GM12878 (cell line): ENCODE measurements around the gene C4BPB. TPM values are rescaled to one million over a fixed set of nuclear protein-coding genes. Genes with fewer than 3 reads are reported as not detected.

ENCODE experiments used
- ATAC-seq: fragments of 200-7000 bp; cut with Tn5 transposase; 3 replicates; pipeline ENCODE4 v1.9.1; 2020; ENCODE audit warnings: mild to moderate bottlenecking, moderate library complexity
- BruUV-seq: library from RNA; stranded (reverse); fragments of 400-500 nt; replicated peaks from 2 replicates; lab custom pipeline; 2021; lab: Mats Ljungman, UMichigan
- CTCF ChIA-PET: fragments of 300-600 bp; sonication (Branson Sonifier 250); formaldehyde crosslinking; extraction: SDS; loops from one replicate; lab custom pipeline; 2021; ENCODE audit warnings: inconsistent platforms; lab: Yijun Ruan, JAX
- POLR2A ChIA-PET: fragments of 350-600 bp; formaldehyde crosslinking; extraction: SDS; loops from one replicate; lab custom pipeline; 2021; ENCODE audit warnings: inconsistent platforms; lab: Charles Lee
- RAD21 ChIA-PET: fragments of 300-600 bp; sonication (Branson Sonifier 250); formaldehyde crosslinking; loops from one replicate; lab custom pipeline; 2023; ENCODE audit warnings: antibody characterized with exemption; ENCODE audit not compliant: unreplicated experiment; lab: Charles Lee
- SMC1A ChIA-PET: fragments of 300-600 bp; sonication (Branson Sonifier 250); formaldehyde crosslinking; loops from one replicate; lab custom pipeline; 2023; ENCODE audit not compliant: unreplicated experiment, uncharacterized antibody; lab: Charles Lee
- DNase-seq: peaks from one replicate; pipeline ENCODE4 v3.0.0-alpha.2; 2011; ENCODE audit warnings: low read depth, low spot score
- FAIRE-seq: peaks from 3 replicates; lab custom pipeline; 2011; peaks lifted over from hg19 to GRCh38; lab: Jason Lieb, UNC
- H2AFZ ChIP-seq: 2 replicates; pipeline ENCODE4 v1.6.0; 2011; ENCODE audit warnings: low read depth, low read length, control low read depth; ENCODE audit not compliant: control insufficient read depth
- H3K27ac ChIP-seq: 2 replicates; pipeline ENCODE4 v1.5.1; 2011; ENCODE audit warnings: control low read depth; ENCODE audit not compliant: control insufficient read depth, insufficient read depth
- H3K27me3 ChIP-seq, 2 experiments: replicated peaks in 1 of 2; 2 replicates each; pipeline versions ENCODE4 v1.6.0 to v1.6.1; 2011; ENCODE audit warnings: low read length in 1 of 2; ENCODE audit not compliant: control insufficient read depth in 2 of 2, insufficient read depth in 2 of 2
- H3K36me3 ChIP-seq, 2 experiments: 2 replicates each; pipeline ENCODE4 v1.5.1; 2011; ENCODE audit warnings: low read length in 1 of 2; ENCODE audit not compliant: control insufficient read depth in 2 of 2, insufficient read depth in 2 of 2
- H3K4me1 ChIP-seq: 2 replicates; pipeline ENCODE4 v1.6.1; 2011; ENCODE audit warnings: mild to moderate bottlenecking, low read length, moderate library complexity, mixed read lengths; ENCODE audit not compliant: control insufficient read depth, insufficient read depth
- H3K4me2 ChIP-seq: 2 replicates; pipeline ENCODE4 v1.6.0; 2011; ENCODE audit warnings: control low read depth; ENCODE audit not compliant: control insufficient read depth, insufficient read depth
- H3K4me3 ChIP-seq: fragments of 200-600 bp; sonication (generic); 2 replicates; pipeline ENCODE4 v1.5.1; 2016
- H3K79me2 ChIP-seq: 2 replicates; pipeline ENCODE4 v1.6.0; 2011; ENCODE audit warnings: low read length; ENCODE audit not compliant: control insufficient read depth, insufficient read depth
- H3K9ac ChIP-seq: 2 replicates; pipeline ENCODE4 v1.8.0; 2011; ENCODE audit warnings: low read length, control low read depth, mixed read lengths; ENCODE audit not compliant: control insufficient read depth, insufficient read depth
- H3K9me3 ChIP-seq: replicated peaks from 3 replicates; pipeline ENCODE4 v1.5.1; 2011; ENCODE audit warnings: mild to moderate bottlenecking, low read length; ENCODE audit not compliant: control insufficient read depth, insufficient read depth
- H4K20me1 ChIP-seq: 2 replicates; pipeline ENCODE4 v1.6.0; 2011; ENCODE audit not compliant: control insufficient read depth, insufficient read depth
- CEBPB ChIP-seq, 2 experiments: fragments of 150-350 bp in 1 of 2; IDR thresholded peaks; 2 replicates each; pipeline ENCODE4 v1.6.1; 2012 to 2014; ENCODE audit warnings: low read depth in 2 of 2, low read length in 2 of 2, borderline replicate concordance in 1 of 2, inconsistent platforms in 1 of 2
- CREB1 ChIP-seq: IDR thresholded peaks from 2 replicates; pipeline ENCODE4 v1.6.1; 2012; ENCODE audit warnings: low read depth, mild to moderate bottlenecking, inconsistent platforms
- CREM ChIP-seq: IDR thresholded peaks from 2 replicates; pipeline ENCODE4 v1.6.1; 2014; ENCODE audit warnings: antibody characterized with exemption, low read depth
- CTCF ChIP-seq, 3 experiments: IDR thresholded peaks in 2 of 3; conservative IDR thresholded peaks in 1 of 3; 2 replicates each; pipeline ENCODE4 v1.5.1; 2011; ENCODE audit warnings: low read depth in 3 of 3, low read length in 3 of 3, mild to moderate bottlenecking in 3 of 3, control low read depth in 2 of 3, moderate library complexity in 2 of 3, inconsistent platforms in 1 of 3, mixed read lengths in 1 of 3; ENCODE audit not compliant: control insufficient read depth in 2 of 3, insufficient read depth in 1 of 3; ENCODE audit errors: extremely low read depth in 1 of 3
- DPF2 ChIP-seq: fragments of 450-650 bp; IDR thresholded peaks from 2 replicates; pipeline ENCODE4 v1.6.1; 2017; ENCODE audit warnings: mild to moderate bottlenecking
- EP300 ChIP-seq, 2 experiments: fragments of 150-350 bp in 1 of 2; IDR thresholded peaks; 2 replicates each; pipeline ENCODE4 v1.6.1; 2011 to 2012; ENCODE audit warnings: low read depth in 2 of 2, low read length in 2 of 2, borderline replicate concordance in 1 of 2, improper control_type of control experiment in 1 of 2, inconsistent platforms in 1 of 2; ENCODE audit not compliant: control insufficient read depth in 1 of 2
- GABPA ChIP-seq: IDR thresholded peaks from 2 replicates; pipeline ENCODE4 v1.6.1; 2014; ENCODE audit warnings: antibody characterized with exemption, low read depth, mild to moderate bottlenecking, inconsistent platforms
- IRF4 ChIP-seq: IDR thresholded peaks from 2 replicates; pipeline ENCODE4 v1.6.1; 2011; ENCODE audit warnings: low read depth, low read length
- JUNB ChIP-seq: IDR thresholded peaks from 2 replicates; pipeline ENCODE4 v1.6.1; 2016; ENCODE audit warnings: antibody characterized with exemption, mild to moderate bottlenecking
- MEF2A ChIP-seq: IDR thresholded peaks from 2 replicates; pipeline ENCODE4 v1.6.1; 2011; ENCODE audit warnings: low read depth, mild to moderate bottlenecking, low read length, moderate library complexity; ENCODE audit not compliant: insufficient read depth
- MTA2 ChIP-seq: fragments of 450-650 bp; IDR thresholded peaks from 2 replicates; pipeline ENCODE4 v1.6.1; 2016; ENCODE audit warnings: low read depth, mild to moderate bottlenecking, moderate library complexity
- NFIC ChIP-seq: IDR thresholded peaks from 2 replicates; pipeline ENCODE4 v1.6.1; 2012; ENCODE audit warnings: low read depth, mild to moderate bottlenecking, inconsistent platforms, low read length, moderate library complexity
- RELA ChIP-seq: fragments of 450-650 bp; IDR thresholded peaks from 2 replicates; pipeline ENCODE4 v1.8.0; 2014; ENCODE audit warnings: borderline replicate concordance; ENCODE audit not compliant: partially characterized antibody
- RUNX3 ChIP-seq: IDR thresholded peaks from 2 replicates; pipeline ENCODE4 v1.6.1; 2012; ENCODE audit warnings: low read length, inconsistent platforms
- SPI1 ChIP-seq: IDR thresholded peaks from 2 replicates; pipeline ENCODE4 v1.6.1; 2011; ENCODE audit warnings: low read depth, mild to moderate bottlenecking, low read length, moderate library complexity, borderline replicate concordance; ENCODE audit not compliant: insufficient read depth
- SRF ChIP-seq, 2 experiments: IDR thresholded peaks; 2 replicates each; pipeline ENCODE4 v1.6.1; 2011; ENCODE audit warnings: low read depth in 2 of 2, low read length in 2 of 2, mild to moderate bottlenecking in 1 of 2, moderate library complexity in 1 of 2
- YY1 ChIP-seq: IDR thresholded peaks from 2 replicates; pipeline ENCODE4 v1.6.1; 2011; ENCODE audit warnings: low read depth, mild to moderate bottlenecking, low read length
- ZNF384 ChIP-seq: IDR thresholded peaks from 2 replicates; pipeline ENCODE4 v1.6.1; 2012; ENCODE audit warnings: low read depth, mild to moderate bottlenecking, low read length, improper control_type of control experiment, borderline replicate concordance
- WGBS: methylation state at CpG from one replicate; pipeline ENCODE4 v1.1.6; 2016; ENCODE audit warnings: low lambda C conversion rate; ENCODE audit not compliant: insufficient replicate concordance, insufficient coverage; ENCODE audit errors: missing lambda C conversion rate; 5-methylcytosine and 5-hydroxymethylcytosine counted together
- in situ Hi-C: fragments of 300-500 bp; cut with MboI; formaldehyde crosslinking; loops from 9 replicates; pipeline ENCODE4 v1.14.3; 2018; ENCODE audit warnings: mixed read lengths
- intact Hi-C: fragments of 100-400 bp; cut with micrococcal nuclease; formaldehyde crosslinking; loops from one replicate; pipeline ENCODE4 v1.14.2; 2022; ENCODE audit not compliant: unreplicated experiment
- polyA plus RNA-seq, 11 experiments: library from polyadenylated mRNA; depleted of rRNA in 4 of 11; unstranded in 6 of 11; stranded (reverse) in 5 of 11; fragments of >200 nt; fragmentation: Nextera tagmentation in 4 of 11; fragmentation: Illumina TruSeq in 1 of 11; extraction: Ambion mirVana in 4 of 11; extraction: Trizol in 1 of 11; gene quantifications; 1 replicate in 1 of 11; 2 replicates in 10 of 11; pipeline versions ENCODE4 v1.2.1 to v1.2.3, GENCODE V29; 2011 to 2016; ENCODE audit warnings: inconsistent platforms in 2 of 11, missing spikeins in 2 of 11, low read depth in 1 of 11
- total RNA-seq, 4 experiments: library from RNA; depleted of rRNA in 3 of 4; stranded (reverse); fragments of >200 nt in 3 of 4; fragmentation: Illumina TruSeq in 1 of 4; extraction: Trizol in 1 of 4; gene quantifications; 2 replicates each; pipeline versions ENCODE4 v1.2.1 to v1.2.3, GENCODE V29; 2013 to 2021
- TF ChIP-seq, protein P1 (sequence below): IDR thresholded peaks from 2 replicates; pipeline ENCODE4 v1.6.1; 2012; ENCODE audit warnings: low read length, inconsistent platforms
- TF ChIP-seq, protein P2 (sequence below): fragments of 450-650 bp; IDR thresholded peaks from 2 replicates; pipeline ENCODE4 v1.6.1; 2017; ENCODE audit warnings: borderline replicate concordance

C4BPB gene
- total and polyA plus RNA-seq, 10 of the 15 experiments (the other 5 are each of a cell fraction or from before 2014, with no cell fraction given): 0.31 to 1.2 (median 0.53) TPM; not detected in 1

GRCh38 chr1:207097871-207098324 lies 9.2 kb downstream of the C4BPB start:
- DNase-seq (peak; percentile 67), ATAC-seq (peak; percentile 96), FAIRE-seq (peak; percentile 84)
- Histone ChIP-seq H3K9me3 (peaks cover 3% of the 10 kb centered on the region; the same call in 2 of the 3 replicates), H3K4me1 (peaks cover 4% of the 10 kb centered on the region), H4K20me1 (no peaks in the 10 kb centered on the region), H3K79me2 (no peaks in the 10 kb centered on the region), H3K4me2 (peak overlapping the region; percentile 21), H2AFZ (no peak overlapping the region; the same call in 1 of the 2 replicates), H3K27ac (no peak overlapping the region), H3K36me3 (no peaks in the 10 kb centered on the region), H3K4me3 (no peak overlapping the region), H3K27me3 (no peaks in the 10 kb centered on the region), H3K9ac (no peak overlapping the region)
- intact Hi-C loops: no loop called here
- ChIA-PET CTCF (interaction anchor here (3.6 kb wide), 1 partner anchor 308 kb away, joined by 16 read pairs; no protein-coding TSS in a partner anchor), SMC1A (interaction anchor here (1.0 to 2.0 kb wide), 4 partner anchors 9 to 303 kb away, joined by 3 to 10 read pairs (median 3); partner anchors contain the start of gene C4BPB), POLR2A (no interaction called here), RAD21 (interaction anchor here (1.1 to 1.3 kb wide), 2 partner anchors 12 to 315 kb away, joined by 3 to 4 read pairs; no protein-coding TSS in a partner anchor)
- in situ Hi-C loops: no loop called here
- no TSS peak for BruUV-seq
- 3% methylated on average over 3 of the region's 3 CpGs for WGBS
- TF ChIP-seq, protein P1, sequence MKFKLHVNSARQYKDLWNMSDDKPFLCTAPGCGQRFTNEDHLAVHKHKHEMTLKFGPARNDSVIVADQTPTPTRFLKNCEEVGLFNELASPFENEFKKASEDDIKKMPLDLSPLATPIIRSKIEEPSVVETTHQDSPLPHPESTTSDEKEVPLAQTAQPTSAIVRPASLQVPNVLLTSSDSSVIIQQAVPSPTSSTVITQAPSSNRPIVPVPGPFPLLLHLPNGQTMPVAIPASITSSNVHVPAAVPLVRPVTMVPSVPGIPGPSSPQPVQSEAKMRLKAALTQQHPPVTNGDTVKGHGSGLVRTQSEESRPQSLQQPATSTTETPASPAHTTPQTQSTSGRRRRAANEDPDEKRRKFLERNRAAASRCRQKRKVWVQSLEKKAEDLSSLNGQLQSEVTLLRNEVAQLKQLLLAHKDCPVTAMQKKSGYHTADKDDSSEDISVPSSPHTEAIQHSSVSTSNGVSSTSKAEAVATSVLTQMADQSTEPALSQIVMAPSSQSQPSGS: peak; percentile 85
- TF ChIP-seq EP300 (IDR thresholded peaks at IDR 0.05; ENCODE audit: borderline replicate concordance in 1 of 2, control insufficient read depth in 1 of 2, low read depth in 2 of 2, low read length in 2 of 2) (peak in 1 of 2 experiments; percentile 46; a peak in 1 of 4 replicates), RUNX3 (peak; percentile 88), ZNF384 (no peak), DPF2 (peak; percentile 52; the same call in 1 of the 2 replicates), IRF4 (peak; percentile 55; the same call in 1 of the 2 replicates), YY1 (no peak), CTCF (IDR thresholded peaks at IDR 0.05 in 2 of 3, conservative IDR thresholded peaks at IDR 0.05 in 1 of 3; ENCODE audit: control insufficient read depth in 2 of 3, extremely low read depth in 1 of 3, insufficient read depth in 1 of 3, low read depth in 3 of 3, low read length in 3 of 3) (no peak), GABPA (peak; percentile 48; the same call in 1 of the 2 replicates), CREM (peak; percentile 82), NFIC (peak; percentile 96), SPI1 (peak; percentile 73), JUNB (peak; percentile 97), CREB1 (0 out of 2 replicates have a peak, but pooled peaks have one; percentile 18), MTA2 (peak; percentile 56; the same call in 1 of the 2 replicates), RELA (no peak), MEF2A (0 out of 2 replicates have a peak, but pooled peaks have one; percentile 31), SRF (IDR thresholded peaks at IDR 0.05; ENCODE audit: low read depth in 2 of 2, low read length in 2 of 2) (0 out of 4 replicates have a peak, but pooled peaks of 1 of the 2 experiments have one; percentile 11), CEBPB (IDR thresholded peaks at IDR 0.05; ENCODE audit: borderline replicate concordance in 1 of 2, low read depth in 2 of 2, low read length in 2 of 2) (peak in 1 of 2 experiments; percentile 76; a peak in 1 of 4 replicates)
- TF ChIP-seq, protein P2, sequence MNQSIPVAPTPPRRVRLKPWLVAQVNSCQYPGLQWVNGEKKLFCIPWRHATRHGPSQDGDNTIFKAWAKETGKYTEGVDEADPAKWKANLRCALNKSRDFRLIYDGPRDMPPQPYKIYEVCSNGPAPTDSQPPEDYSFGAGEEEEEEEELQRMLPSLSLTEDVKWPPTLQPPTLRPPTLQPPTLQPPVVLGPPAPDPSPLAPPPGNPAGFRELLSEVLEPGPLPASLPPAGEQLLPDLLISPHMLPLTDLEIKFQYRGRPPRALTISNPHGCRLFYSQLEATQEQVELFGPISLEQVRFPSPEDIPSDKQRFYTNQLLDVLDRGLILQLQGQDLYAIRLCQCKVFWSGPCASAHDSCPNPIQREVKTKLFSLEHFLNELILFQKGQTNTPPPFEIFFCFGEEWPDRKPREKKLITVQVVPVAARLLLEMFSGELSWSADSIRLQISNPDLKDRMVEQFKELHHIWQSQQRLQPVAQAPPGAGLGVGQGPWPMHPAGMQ: no peak
